ENCODE measurements around the gene UBXN7. TPM values are rescaled to one million over a fixed set of nuclear protein-coding genes. Genes with fewer than 3 reads are reported as not detected.

UBXN7 gene
- total and polyA plus RNA-seq, 9 of the 15 experiments (the other 6 are each of a cell fraction or from before 2014, with no cell fraction given) = 3.5 to 44.6 (median 13.4) TPM

DNA sequence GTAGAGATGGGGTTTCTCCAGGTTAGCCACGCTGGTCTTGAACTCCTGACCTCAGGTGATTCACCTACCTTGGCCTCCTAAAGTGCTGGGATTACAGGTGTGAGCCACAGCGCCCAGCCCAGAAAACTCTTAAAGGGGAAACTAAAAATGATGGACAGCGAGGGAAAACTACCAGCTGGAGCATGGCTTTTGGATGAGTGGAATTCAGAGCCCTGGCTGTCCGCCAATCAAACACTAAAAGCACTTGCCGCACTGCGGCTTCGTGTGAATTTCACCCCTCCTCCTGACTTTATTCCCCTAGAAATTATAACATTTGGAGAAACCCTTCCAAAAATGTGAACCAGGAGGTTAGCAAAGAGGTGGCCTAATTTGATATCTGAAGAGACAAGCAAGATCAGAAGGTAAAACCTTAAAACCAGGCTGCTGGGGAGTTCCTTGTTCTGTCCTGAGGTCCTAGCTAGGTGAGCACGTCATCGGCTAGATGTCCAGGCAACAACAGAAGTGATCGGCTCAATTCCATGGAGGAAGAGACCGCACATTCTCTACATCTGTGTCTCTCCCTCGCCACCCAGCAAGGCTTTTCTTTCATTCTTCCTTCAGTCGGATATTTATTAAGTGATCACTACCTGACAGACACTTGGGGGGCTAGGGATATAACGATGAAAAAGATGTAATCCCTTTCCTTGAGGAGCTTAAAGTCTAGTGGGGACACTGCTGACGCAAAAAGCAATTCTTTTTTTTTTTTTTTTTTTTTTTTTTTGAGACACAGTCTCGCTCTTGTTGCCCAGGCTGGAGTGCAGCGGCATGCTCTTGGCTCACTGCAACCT is 95.7 kb downstream of the UBXN7 start (continued):
- TF ChIP-seq, protein P1, sequence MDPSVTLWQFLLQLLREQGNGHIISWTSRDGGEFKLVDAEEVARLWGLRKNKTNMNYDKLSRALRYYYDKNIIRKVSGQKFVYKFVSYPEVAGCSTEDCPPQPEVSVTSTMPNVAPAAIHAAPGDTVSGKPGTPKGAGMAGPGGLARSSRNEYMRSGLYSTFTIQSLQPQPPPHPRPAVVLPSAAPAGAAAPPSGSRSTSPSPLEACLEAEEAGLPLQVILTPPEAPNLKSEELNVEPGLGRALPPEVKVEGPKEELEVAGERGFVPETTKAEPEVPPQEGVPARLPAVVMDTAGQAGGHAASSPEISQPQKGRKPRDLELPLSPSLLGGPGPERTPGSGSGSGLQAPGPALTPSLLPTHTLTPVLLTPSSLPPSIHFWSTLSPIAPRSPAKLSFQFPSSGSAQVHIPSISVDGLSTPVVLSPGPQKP (CRISPR knock-in tag; IDR thresholded peaks at IDR 0.05) = no peak
- no peak for TF ChIP-seq STAG1 (CRISPR knock-in tag; IDR thresholded peaks at IDR 0.05; ENCODE audit: borderline replicate concordance)
- TF ChIP-seq MXI1 (IDR thresholded peaks at IDR 0.05; ENCODE audit: low read depth, low read length) = no peak
- no peak for TF ChIP-seq FOSL1 (tag; conservative IDR thresholded peaks at IDR 0.05)
- TF ChIP-seq, protein P2, sequence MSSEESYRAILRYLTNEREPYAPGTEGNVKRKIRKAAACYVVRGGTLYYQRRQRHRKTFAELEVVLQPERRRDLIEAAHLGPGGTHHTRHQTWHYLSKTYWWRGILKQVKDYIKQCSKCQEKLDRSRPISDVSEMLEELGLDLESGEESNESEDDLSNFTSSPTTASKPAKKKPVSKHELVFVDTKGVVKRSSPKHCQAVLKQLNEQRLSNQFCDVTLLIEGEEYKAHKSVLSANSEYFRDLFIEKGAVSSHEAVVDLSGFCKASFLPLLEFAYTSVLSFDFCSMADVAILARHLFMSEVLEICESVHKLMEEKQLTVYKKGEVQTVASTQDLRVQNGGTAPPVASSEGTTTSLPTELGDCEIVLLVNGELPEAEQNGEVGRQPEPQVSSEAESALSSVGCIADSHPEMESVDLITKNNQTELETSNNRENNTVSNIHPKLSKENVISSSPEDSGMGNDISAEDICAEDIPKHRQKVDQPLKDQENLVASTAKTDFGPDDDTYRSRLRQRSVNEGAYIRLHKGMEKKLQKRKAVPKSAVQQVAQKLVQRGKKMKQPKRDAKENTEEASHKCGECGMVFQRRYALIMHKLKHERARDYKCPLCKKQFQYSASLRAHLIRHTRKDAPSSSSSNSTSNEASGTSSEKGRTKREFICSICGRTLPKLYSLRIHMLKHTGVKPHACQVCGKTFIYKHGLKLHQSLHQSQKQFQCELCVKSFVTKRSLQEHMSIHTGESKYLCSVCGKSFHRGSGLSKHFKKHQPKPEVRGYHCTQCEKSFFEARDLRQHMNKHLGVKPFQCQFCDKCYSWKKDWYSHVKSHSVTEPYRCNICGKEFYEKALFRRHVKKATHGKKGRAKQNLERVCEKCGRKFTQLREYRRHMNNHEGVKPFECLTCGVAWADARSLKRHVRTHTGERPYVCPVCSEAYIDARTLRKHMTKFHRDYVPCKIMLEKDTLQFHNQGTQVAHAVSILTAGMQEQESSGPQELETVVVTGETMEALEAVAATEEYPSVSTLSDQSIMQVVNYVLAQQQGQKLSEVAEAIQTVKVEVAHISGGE (CRISPR knock-in tag; IDR thresholded peaks at IDR 0.05) = no peak; a peak in 1 of 6 replicates
- TF ChIP-seq, protein P3, sequence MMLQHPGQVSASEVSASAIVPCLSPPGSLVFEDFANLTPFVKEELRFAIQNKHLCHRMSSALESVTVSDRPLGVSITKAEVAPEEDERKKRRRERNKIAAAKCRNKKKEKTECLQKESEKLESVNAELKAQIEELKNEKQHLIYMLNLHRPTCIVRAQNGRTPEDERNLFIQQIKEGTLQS (IDR thresholded peaks at IDR 0.05) = 0 out of 2 replicates have a peak, but pooled peaks have one; percentile 23
- TF ChIP-seq, protein P3 (CRISPR knock-in tag; conservative IDR thresholded peaks at IDR 0.05) = no peak
- TF ChIP-seq SRSF3 (IDR thresholded peaks at IDR 0.05; ENCODE audit: insufficient read depth, low read length) = no peak
- TF ChIP-seq, protein P4, sequence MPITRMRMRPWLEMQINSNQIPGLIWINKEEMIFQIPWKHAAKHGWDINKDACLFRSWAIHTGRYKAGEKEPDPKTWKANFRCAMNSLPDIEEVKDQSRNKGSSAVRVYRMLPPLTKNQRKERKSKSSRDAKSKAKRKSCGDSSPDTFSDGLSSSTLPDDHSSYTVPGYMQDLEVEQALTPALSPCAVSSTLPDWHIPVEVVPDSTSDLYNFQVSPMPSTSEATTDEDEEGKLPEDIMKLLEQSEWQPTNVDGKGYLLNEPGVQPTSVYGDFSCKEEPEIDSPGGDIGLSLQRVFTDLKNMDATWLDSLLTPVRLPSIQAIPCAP (CRISPR knock-in tag; IDR thresholded peaks at IDR 0.05; ENCODE audit: borderline replicate concordance) = no peak
- TF ChIP-seq NCOR1 (IDR thresholded peaks at IDR 0.05) = no peak
- no peak for TF ChIP-seq ZNF551 (CRISPR knock-in tag; IDR thresholded peaks at IDR 0.05)
- no peak for TF ChIP-seq SMAD2 (IDR thresholded peaks at IDR 0.05; ENCODE audit: low read depth, low read length)
- TF ChIP-seq, protein P5, sequence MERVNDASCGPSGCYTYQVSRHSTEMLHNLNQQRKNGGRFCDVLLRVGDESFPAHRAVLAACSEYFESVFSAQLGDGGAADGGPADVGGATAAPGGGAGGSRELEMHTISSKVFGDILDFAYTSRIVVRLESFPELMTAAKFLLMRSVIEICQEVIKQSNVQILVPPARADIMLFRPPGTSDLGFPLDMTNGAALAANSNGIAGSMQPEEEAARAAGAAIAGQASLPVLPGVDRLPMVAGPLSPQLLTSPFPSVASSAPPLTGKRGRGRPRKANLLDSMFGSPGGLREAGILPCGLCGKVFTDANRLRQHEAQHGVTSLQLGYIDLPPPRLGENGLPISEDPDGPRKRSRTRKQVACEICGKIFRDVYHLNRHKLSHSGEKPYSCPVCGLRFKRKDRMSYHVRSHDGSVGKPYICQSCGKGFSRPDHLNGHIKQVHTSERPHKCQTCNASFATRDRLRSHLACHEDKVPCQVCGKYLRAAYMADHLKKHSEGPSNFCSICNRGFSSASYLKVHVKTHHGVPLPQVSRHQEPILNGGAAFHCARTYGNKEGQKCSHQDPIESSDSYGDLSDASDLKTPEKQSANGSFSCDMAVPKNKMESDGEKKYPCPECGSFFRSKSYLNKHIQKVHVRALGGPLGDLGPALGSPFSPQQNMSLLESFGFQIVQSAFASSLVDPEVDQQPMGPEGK (CRISPR knock-in tag; IDR thresholded peaks at IDR 0.05; ENCODE audit: borderline replicate concordance) = no peak
- TF ChIP-seq ATF1 (CRISPR knock-in tag; IDR thresholded peaks at IDR 0.05) = no peak
- TF ChIP-seq ATF1 (tag; IDR thresholded peaks at IDR 0.05) = peak; percentile 41; the same call in 1 of the 2 replicates
- TF ChIP-seq PCBP2 (IDR thresholded peaks at IDR 0.05; ENCODE audit: low read depth, low read length, poor library complexity, severe bottlenecking) = no peak
- TF ChIP-seq ZNF197 (CRISPR knock-in tag; IDR thresholded peaks at IDR 0.05; ENCODE audit: low read depth) = no peak
- no peak for TF ChIP-seq PRPF4 (IDR thresholded peaks at IDR 0.05; ENCODE audit: insufficient read depth, low read depth, low read length, poor library complexity, severe bottlenecking)

All from K562 (cell line).